ENCODE results near the gene COL27A1. TPM values are rescaled to one million over a fixed set of nuclear protein-coding genes. Genes with fewer than 3 reads are reported as not detected.

COL27A1 gene
- polyA plus RNA-seq, 4 donors, result 27.1 to 57.4 (median 42.7) TPM

DNA sequence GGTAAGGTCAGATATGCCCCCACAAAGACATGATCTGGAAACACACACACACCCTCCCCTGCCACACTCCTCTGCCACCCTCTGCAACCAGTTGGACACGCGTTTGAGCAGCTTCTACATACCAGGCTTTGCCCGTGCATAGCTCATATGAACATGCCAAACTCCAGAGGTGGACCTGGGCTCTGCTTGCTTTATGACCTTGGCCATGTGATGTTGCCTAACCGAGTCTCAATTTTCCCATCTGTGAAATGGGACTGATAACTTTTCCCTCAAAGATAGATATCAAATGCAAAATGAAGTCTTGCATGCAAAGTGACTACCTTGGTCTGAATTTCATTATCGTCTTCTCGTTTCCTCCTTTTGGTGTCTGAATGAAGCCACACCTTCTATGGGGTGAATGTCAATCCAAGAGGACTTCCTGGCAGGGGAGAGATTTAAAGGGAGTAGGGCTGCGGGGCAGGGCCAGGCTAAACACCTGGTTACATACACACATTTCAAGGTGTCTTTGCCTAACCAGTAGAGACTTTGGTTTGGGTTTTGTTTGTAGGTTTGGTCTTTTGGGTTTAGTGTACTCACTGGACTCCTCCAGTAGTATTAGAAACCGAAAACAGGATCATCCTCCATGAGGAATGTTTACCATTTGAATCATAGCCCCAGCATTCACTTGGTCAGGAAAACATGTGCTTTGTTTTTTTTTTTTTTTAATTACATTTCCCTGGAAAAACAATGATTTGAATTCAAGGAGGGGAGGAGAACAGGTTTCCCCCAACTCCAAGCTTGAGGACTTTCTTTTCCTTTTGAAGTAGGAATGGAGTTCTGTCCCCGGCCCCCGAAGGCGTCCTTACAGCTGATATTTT lies 63.2 kb downstream of the COL27A1 start:
- DNase-seq (ENCODE audit: low read depth in 4 of 4, low spot score in 2 of 4), result no peak

DNA sequence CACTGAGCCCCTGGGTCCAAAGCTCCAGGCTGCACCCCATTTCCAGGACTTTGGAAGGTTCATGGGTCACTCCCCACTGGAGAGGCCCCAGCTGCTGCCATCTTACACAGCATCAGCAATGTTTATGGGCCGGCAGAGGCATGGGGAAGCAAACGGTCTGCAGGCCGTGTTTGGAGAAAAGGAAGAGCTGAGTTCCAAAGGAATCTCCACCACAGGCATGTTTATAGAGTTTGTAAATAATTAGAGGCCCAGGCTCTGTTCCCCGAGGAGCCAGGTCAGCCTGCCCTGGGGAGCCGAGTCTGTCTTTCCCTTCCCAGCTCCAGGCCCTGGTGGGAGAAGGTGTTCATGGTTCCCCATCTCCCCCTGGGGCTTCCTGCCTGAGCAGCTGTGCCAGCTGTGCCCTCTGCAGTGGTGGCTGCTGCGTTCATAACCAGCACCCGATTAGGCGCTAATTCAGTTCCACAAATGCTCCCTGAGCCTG lies 64.8 kb downstream of the COL27A1 start:
- DNase-seq (ENCODE audit: low read depth in 4 of 4, low spot score in 2 of 4), result no peak

- DNase-seq (ENCODE audit: low read depth in 4 of 4, low spot score in 2 of 4), result no peak
Measured at GRCh38 chr9:114221706-114222465, 66.5 kb downstream of the COL27A1 start.

- DNase-seq (ENCODE audit: low read depth in 4 of 4, low spot score in 2 of 4), result no peak
Measured at GRCh38 chr9:114223564-114224246, 68.4 kb downstream of the COL27A1 start.

DNA sequence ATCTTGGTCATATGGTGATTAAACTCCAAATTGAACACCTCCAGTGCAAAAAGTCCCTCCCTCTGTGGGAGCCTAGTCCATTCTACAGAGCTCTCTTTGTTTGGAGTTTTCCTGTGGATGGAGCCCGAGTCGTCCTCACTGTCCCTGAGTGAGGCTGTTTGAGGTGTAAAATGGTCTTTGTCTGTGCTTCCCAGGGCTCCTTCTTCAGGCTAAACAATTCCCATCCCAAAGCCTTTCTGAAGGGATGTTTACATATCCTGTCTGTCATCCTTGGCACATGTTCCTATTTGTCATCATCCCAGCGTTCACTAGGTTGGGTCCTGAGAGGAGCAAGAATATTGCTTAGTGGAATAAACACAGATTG lies 68.9 kb downstream of the COL27A1 start:
- no peak for DNase-seq (ENCODE audit: low read depth in 4 of 4, low spot score in 2 of 4)

GRCh38 chr9:114225561-114226212 lies 70.3 kb downstream of the COL27A1 start:
- DNase-seq (ENCODE audit: low read depth in 4 of 4, low spot score in 2 of 4), result no peak

DNA sequence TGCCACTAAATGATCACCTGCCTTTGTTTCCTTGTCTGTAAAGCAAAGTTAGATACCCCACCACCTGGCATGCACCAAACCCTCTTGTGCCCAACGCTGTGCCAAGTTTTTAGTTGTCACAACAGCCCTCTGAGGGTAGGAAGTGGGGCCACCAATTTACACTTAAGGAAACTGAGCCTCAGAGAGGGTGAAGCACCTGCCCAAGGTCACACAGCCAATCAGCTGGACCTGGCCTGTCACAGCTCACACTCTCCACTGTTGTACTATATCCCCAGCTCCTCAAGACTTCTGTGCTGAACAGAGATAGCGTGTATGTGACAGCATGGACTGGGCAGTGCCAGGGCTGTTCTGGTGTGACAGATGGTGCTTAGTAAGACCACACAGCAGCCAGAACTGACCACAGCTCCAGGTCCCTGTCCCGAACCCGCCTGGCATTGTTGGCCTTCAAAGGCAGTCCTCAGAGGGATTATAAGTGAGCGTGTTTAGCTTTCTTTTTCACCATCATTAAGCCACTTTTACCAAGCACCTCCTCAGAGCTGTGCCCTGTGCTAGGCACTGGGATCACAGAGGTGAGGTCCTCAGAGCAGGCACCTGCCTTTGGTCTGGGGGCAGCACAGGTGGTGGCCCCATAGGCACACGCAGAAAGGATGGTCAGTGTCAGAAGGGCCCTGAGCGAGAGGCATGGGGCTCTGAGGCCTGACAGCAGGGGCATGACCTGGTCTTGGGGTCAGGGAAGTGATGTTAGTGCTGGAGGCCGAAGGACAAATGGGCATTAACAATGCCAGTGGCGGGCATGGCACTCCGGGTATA lies 71.1 kb downstream of the COL27A1 start:
- DNase-seq (ENCODE audit: low read depth in 4 of 4, low spot score in 2 of 4), result no peak

- no peak for DNase-seq (ENCODE audit: low read depth in 4 of 4, low spot score in 2 of 4)
Measured at GRCh38 chr9:114227288-114228015, 72.1 kb downstream of the COL27A1 start.

DNA sequence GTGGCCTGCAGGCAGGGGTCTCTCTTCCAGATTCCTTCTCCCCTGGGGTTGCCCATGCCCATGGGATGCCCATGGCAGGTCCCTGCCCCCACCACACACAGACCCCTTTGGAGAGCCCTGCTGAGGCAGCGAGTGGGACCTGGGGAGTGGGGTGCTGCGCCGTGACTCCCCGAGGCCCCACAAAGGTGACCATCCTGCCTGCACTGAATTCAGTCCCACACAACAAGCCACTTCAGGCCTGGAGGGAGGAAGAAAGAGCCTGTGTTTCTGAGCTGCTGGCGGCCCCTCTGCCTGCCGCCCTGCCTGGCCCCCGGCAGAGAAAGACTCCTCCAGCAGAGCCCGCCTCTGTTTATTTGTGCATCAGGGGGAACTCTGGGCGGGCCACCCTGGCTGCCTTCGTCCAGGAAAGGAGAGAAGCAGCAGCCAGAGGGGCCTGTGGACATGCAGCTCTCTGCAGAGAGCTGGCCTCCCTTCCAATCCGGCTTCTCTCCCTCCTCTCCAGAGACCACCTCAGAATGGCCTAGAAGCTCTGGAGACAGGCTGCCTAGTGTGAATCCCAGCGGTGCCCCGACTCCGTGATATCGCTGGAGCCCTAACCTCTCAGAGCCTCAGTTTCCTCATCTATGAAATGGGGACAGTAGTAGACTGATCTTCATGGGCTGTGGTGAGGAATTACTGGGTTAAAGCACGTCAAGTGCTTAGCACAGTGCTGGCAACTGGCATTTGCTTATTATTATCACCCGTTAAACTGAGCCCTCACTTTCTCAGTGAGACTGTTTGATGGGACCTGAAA lies 72.9 kb downstream of the COL27A1 start:
- DNase-seq (ENCODE audit: low read depth in 4 of 4, low spot score in 2 of 4), result no peak

DNA sequence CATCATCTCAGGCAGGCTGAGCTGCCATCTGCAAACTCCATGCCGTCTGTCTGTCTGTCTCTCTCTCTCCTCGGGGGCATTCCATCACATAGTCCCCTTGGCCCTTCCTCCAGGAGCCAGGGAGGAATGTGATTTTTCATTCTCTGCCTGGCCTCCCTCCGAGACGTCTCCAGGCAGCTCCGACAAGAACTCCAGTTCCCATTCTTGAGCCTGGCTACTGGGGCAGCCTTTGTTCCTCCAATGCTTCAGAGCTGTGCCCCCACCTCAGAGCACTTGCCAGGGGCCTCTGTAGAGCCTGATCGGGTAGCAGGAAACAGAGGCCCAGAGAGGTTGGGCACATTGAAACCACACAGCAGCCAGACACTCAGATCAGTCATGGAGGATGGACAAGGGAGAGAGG lies 74.0 kb downstream of the COL27A1 start:
- no peak for DNase-seq (ENCODE audit: low read depth in 4 of 4, low spot score in 2 of 4)

- no peak for DNase-seq (ENCODE audit: low read depth in 4 of 4, low spot score in 2 of 4)
Measured at GRCh38 chr9:114230068-114230467, 74.7 kb downstream of the COL27A1 start.

DNA sequence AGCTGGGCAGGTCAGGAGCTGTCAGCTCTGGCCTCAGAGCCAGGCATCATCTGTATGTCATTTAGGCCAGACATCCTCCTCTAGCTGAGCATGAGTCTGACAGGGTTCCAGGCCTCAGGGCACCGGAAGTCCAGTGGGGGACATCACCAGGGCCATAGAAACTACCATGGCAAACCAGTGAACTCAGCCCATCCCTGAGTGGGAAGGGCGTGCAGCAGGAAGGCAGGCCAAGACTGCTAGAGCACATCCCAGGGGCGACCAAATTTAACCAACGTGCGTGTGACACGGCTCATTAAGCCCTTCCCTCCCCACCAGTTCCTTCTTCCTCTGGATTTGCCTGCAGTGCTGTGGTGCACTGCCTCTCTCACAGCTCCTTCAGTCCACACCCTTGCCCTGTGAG lies 75.9 kb downstream of the COL27A1 start:
- DNase-seq (ENCODE audit: low read depth in 4 of 4, low spot score in 2 of 4), result no peak

DNA sequence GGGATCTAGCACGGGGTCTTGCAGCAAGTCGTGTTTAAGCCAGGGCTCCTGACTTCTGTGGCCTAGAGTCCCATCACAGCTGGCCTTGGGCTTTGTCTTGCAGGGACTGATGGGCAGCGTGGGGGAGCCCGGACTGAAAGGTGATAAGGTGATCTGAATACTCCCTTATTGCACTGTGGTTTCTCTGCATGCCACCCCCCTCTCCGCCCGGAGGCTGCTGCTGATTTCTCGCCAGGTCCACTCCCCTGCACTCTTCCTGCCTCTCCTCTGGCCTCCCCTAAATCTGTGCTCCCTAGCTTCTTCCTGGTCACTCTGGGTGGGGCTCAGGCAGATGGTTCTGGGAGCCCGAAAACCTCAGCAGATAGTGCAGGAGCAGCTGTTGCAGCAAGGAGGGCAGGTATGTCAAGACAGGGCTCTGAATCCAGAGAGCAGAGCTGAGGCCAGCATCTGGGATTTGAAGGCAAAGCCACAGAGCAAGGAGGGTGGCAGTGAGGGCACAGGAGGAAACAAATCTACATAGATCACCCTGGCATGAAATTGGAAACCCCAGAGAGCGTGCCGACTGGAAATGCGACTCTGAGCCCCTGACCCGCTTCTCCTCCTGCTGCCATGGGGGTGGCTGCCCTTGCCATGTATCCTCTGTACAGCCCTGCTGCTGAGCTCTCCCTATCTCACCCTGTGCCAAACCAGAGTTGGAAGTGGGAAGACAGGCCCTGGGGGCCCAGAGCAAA lies 76.5 kb downstream of the COL27A1 start:
- DNase-seq (ENCODE audit: low read depth in 4 of 4, low spot score in 2 of 4), result no peak

- DNase-seq (ENCODE audit: low read depth in 4 of 4, low spot score in 2 of 4), result no peak
Measured at GRCh38 chr9:114233491-114234185, 78.3 kb downstream of the COL27A1 start.

GRCh38 chr9:114235033-114235661 lies 79.8 kb downstream of the COL27A1 start:
- DNase-seq (ENCODE audit: low read depth in 4 of 4, low spot score in 2 of 4), result no peak

DNA sequence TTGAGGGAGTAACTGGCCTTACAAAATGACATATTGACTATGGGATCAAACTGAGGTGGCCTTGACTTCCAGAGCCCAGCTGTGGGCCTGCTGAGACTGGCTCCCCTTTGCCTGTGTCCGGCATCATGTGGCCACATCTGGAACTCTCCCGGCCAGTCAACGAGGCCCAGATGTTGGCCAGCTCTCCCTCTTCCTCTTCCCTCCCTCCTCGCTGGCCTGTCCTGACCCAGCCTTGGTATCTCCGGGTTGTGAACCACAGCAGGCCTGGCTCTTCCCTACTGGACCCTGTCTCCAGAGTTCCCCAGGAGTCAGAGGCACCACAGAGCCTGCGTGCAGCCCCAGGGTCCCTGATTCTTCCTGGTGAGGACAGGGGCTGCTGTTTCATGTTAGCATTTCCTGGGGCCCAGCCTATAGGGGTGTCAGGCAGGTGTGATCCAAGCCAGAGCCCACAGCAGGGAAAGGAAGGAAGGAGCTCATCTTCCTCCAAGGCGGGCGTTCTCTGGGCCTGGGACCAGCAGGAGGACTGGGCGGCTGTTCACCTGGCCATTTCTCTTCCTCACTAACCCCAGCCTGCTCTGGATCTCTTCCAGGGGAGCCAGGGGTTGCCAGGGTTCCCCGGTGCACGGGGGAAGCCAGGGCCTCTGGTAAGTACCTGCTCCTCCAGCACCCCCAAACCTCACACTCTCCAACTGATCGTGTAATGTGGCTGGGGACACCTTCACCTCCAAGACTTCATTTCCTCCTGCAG lies 81.2 kb downstream of the COL27A1 start:
- DNase-seq (ENCODE audit: low read depth in 4 of 4, low spot score in 2 of 4), result no peak
